HEK293 (cell line): ENCODE results near the gene LAMA2.

Experiments used
- TF ChIP-seq, protein P1 (sequence below): fragments of 450-650 bp; formaldehyde crosslinking; IDR thresholded peaks from 2 replicates; pipeline ENCODE4 v1.5.1; 2016; ENCODE audit warnings: missing biosample characterization, missing genetic modification characterization
- TF ChIP-seq, protein P2 (sequence below): fragments of 450-650 bp; formaldehyde crosslinking; IDR thresholded peaks from 2 replicates; pipeline ENCODE4 v1.5.1; 2016; ENCODE audit warnings: missing biosample characterization, missing genetic modification characterization

DNA sequence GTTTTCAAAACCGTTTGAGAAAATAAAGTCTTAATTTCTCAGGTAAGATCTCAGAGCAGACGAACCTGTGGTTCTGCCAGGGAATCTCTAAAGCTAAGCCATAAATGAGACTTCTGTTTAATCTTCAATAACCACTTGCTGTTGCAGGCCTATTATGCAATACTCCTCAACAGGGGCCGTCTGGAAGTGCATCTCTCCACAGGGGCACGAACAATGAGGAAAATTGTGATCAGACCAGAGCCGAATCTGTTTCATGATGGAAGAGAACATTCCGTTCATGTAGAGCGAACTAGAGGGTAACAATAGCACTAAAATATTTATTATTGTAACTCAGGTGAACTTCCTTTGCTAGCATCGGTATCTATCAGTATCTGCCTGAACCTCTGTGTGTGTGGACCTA lies 603.4 kb downstream of the LAMA2 start:
- TF ChIP-seq, protein P1, sequence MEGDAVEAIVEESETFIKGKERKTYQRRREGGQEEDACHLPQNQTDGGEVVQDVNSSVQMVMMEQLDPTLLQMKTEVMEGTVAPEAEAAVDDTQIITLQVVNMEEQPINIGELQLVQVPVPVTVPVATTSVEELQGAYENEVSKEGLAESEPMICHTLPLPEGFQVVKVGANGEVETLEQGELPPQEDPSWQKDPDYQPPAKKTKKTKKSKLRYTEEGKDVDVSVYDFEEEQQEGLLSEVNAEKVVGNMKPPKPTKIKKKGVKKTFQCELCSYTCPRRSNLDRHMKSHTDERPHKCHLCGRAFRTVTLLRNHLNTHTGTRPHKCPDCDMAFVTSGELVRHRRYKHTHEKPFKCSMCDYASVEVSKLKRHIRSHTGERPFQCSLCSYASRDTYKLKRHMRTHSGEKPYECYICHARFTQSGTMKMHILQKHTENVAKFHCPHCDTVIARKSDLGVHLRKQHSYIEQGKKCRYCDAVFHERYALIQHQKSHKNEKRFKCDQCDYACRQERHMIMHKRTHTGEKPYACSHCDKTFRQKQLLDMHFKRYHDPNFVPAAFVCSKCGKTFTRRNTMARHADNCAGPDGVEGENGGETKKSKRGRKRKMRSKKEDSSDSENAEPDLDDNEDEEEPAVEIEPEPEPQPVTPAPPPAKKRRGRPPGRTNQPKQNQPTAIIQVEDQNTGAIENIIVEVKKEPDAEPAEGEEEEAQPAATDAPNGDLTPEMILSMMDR (tag by site-specific recombination), result no peak
- TF ChIP-seq, protein P2, sequence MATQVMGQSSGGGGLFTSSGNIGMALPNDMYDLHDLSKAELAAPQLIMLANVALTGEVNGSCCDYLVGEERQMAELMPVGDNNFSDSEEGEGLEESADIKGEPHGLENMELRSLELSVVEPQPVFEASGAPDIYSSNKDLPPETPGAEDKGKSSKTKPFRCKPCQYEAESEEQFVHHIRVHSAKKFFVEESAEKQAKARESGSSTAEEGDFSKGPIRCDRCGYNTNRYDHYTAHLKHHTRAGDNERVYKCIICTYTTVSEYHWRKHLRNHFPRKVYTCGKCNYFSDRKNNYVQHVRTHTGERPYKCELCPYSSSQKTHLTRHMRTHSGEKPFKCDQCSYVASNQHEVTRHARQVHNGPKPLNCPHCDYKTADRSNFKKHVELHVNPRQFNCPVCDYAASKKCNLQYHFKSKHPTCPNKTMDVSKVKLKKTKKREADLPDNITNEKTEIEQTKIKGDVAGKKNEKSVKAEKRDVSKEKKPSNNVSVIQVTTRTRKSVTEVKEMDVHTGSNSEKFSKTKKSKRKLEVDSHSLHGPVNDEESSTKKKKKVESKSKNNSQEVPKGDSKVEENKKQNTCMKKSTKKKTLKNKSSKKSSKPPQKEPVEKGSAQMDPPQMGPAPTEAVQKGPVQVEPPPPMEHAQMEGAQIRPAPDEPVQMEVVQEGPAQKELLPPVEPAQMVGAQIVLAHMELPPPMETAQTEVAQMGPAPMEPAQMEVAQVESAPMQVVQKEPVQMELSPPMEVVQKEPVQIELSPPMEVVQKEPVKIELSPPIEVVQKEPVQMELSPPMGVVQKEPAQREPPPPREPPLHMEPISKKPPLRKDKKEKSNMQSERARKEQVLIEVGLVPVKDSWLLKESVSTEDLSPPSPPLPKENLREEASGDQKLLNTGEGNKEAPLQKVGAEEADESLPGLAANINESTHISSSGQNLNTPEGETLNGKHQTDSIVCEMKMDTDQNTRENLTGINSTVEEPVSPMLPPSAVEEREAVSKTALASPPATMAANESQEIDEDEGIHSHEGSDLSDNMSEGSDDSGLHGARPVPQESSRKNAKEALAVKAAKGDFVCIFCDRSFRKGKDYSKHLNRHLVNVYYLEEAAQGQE (tag by site-specific recombination), result no peak
